Psoas muscle (tissue), 8 donors: ENCODE measurements around the gene SH3BP1. TPM values are rescaled to one million over a fixed set of nuclear protein-coding genes. Genes with fewer than 3 reads are reported as not detected.
A peak's percentile ranks its signal among the peaks of the same experiment; 100 is the strongest.
"Not testable (repeated sequence)": the region's sequence is repeated elsewhere in the genome, so short reads cannot be mapped to it uniquely, and the experiment has no call there.

Source experiments
- ATAC-seq, 4 donors: fragments of 200-7000 bp; cut with Tn5 transposase; one replicate each; pipeline ENCODE4 v1.9.1; 2020; ENCODE audit warnings: moderate library complexity in 3 of 4, mild to moderate bottlenecking in 2 of 4
- DNase-seq, 2 donors: peaks; one replicate each; pipeline ENCODE4 v3.0.0-alpha.2; 2020
- H3K27ac ChIP-seq: fragments of 200-600 bp; one replicate; pipeline ENCODE4 v1.8.0; 2022
- H3K27me3 ChIP-seq, 3 donors: fragments of 200-600 bp in 1 of 3; one replicate each; pipeline versions ENCODE4 v1.6.1 to v1.8.0; 2013 to 2022; ENCODE audit warnings: low read length in 2 of 3, mild to moderate bottlenecking in 2 of 3, moderate library complexity in 1 of 3; ENCODE audit not compliant: insufficient read depth in 3 of 3
- H3K36me3 ChIP-seq, 2 donors: fragments of 200-600 bp in 1 of 2; one replicate each; pipeline versions ENCODE4 v1.6.1 to v1.8.0; 2013 to 2022; ENCODE audit warnings: low read depth in 1 of 2, mild to moderate bottlenecking in 1 of 2, moderate library complexity in 1 of 2; ENCODE audit not compliant: insufficient read depth in 1 of 2
- H3K4me1 ChIP-seq: fragments of 200-600 bp; one replicate; pipeline ENCODE4 v1.8.0; 2022
- H3K4me3 ChIP-seq: fragments of 200-600 bp; one replicate; pipeline ENCODE4 v1.8.0; 2022; ENCODE audit warnings: mild to moderate bottlenecking
- H3K9me3 ChIP-seq: fragments of 200-600 bp; one replicate; pipeline ENCODE4 v1.8.0; 2022
- CTCF ChIP-seq: fragments of 200-600 bp; IDR thresholded peaks from one replicate; pipeline ENCODE4 v1.8.0; 2022; ENCODE audit warnings: antibody characterized with exemption
- WGBS, 3 donors: extraction: QIAGEN DNeasy Blood & Tissue Kit; methylation state at CpG; one replicate each; pipeline versions ENCODE4 v1.1.6 to v1.1.7; 2013; 5-methylcytosine and 5-hydroxymethylcytosine counted together
- intact Hi-C, 2 donors: fragments of 100-400 bp; cut with DNase I; formaldehyde crosslinking; loops; one replicate each; pipeline versions ENCODE4 v1.11.0 to v1.14.2; 2022
- polyA plus RNA-seq, 3 donors: library from polyadenylated mRNA; stranded (reverse); fragments of 200-250 nt; gene quantifications; one replicate each; pipeline ENCODE4 v1.2.3, GENCODE V29; 2013
- total RNA-seq, 4 donors: library from RNA; stranded (reverse); fragmentation: NEBNext Ultra II Directional in 2 of 4; extraction: Animal tissue kit (Norgen Biotek cat#: 25700) in 2 of 4; gene quantifications; one replicate each; pipeline versions ENCODE4 v1.2.1 to v1.2.4, GENCODE V29; 2021 to 2023
- donor health status: healthy with polysubstance abuse.
- donor health status: DM: no; HTN: no; CAD: no; lungs with moderate emphysema.
- donor health status: Bipolar disorder and iron deficiency.
- donor health status: healthy.
- donor health status: DM: yes; HTN: yes; CAD: no.
- donor health status: DM: no; HTN: no; CAD: no.
- donor health status: DM: no; HTN: no; CAD: no.
- donor health status: DM: yes; HTN: yes; CAD: no.

The SH3BP1 gene
- total and polyA plus RNA-seq, 7 donors, result 0.20 to 2.4 (median 1.4) TPM

- ATAC-seq, result peak; percentile 86 to 94 (median 90)
- Histone ChIP-seq H3K9me3 (no peaks in the 10 kb centered on the region), H3K4me1 (peaks cover 18% of the 10 kb centered on the region), H3K27ac (peak within 1 kb of the TSS; percentile 99), H3K36me3 (peaks cover 0 to 36% of the 10 kb centered on the region in 2 donors), H3K27me3 (no peaks in the 10 kb centered on the region), H3K4me3 (peak within 1 kb of the TSS; percentile 78)
- WGBS, 3 donors, result 2% methylated on average over 43 to 62 of the region's 62 CpGs
- no peak for TF ChIP-seq CTCF
- intact Hi-C loops, result loop anchor here in 1 of 2 donors (1.0 kb wide), 1 partner anchor 28 kb away; the partner anchor contains the start of gene PDXP
- DNase-seq, result peak; percentile 79 to 89
These were observed 46.8 kb downstream of the SH3BP1 start, which contains the start of gene NOL12 for GRCh38 chr22:37686002-37686982. TSS of gene NOL12 (plus strand) at chr22:37686343. CDS start at chr22:37686393, 50 bp downstream.

- Histone ChIP-seq H3K4me3 (no peak overlapping the region), H3K27me3 (no peaks in the 10 kb centered on the region), H3K36me3 (peaks cover 0 to 67% of the 10 kb centered on the region in 2 donors), H3K4me1 (peaks cover 20% of the 10 kb centered on the region), H3K27ac (no peak overlapping the region), H3K9me3 (no peaks in the 10 kb centered on the region)
- DNase-seq (no peak), ATAC-seq (no peak)
- TF ChIP-seq CTCF, result no peak
- intact Hi-C loops, result no loop called here
- WGBS, 3 donors, result 86 to 92% (median 89%) methylated on average over 7 of the region's 7 CpGs
These were observed 50.9 kb downstream of the SH3BP1 start for GRCh38 chr22:37690407-37690806.

GRCh38 chr22:37690901-37691504 lies 51.5 kb downstream of the SH3BP1 start:
- Histone ChIP-seq H3K4me1 (peaks cover 24% of the 10 kb centered on the region), H3K4me3 (no peak overlapping the region), H3K27me3 (no peaks in the 10 kb centered on the region), H3K27ac (no peak overlapping the region), H3K9me3 (no peaks in the 10 kb centered on the region), H3K36me3 (peaks cover 0 to 67% of the 10 kb centered on the region in 2 donors)
- intact Hi-C loops, result no loop called here
- TF ChIP-seq CTCF, result no peak
- DNase-seq (peak; percentile 33 to 79), ATAC-seq (peak; percentile 49 to 68 (median 55))
- WGBS, 3 donors, result 79 to 82% (median 81%) methylated on average over 18 of the region's 18 CpGs

GRCh38 chr22:37692627-37693285 lies 53.3 kb downstream of the SH3BP1 start:
- DNase-seq (no peak), ATAC-seq (no peak)
- intact Hi-C loops, result no loop called here
- no peak for TF ChIP-seq CTCF
- Histone ChIP-seq H3K4me1 (peaks cover 20% of the 10 kb centered on the region), H3K36me3 (peaks cover 0 to 65% of the 10 kb centered on the region in 2 donors), H3K9me3 (no peaks in the 10 kb centered on the region), H3K27ac (no peak overlapping the region), H3K4me3 (no peak overlapping the region), H3K27me3 (no peaks in the 10 kb centered on the region)
- 76 to 85% (median 76%) methylated on average over 15 of the region's 15 CpGs for WGBS, 3 donors

GRCh38 chr22:37694131-37694530 lies 54.7 kb downstream of the SH3BP1 start:
- intact Hi-C loops, H3K9me3 ChIP-seq, H3K4me3 ChIP-seq, DNase-seq, ATAC-seq, H3K27ac ChIP-seq, H3K27me3 ChIP-seq: not testable (repeated sequence)
- peaks cover 0 to 51% of the 10 kb centered on the region in 2 donors for H3K36me3 ChIP-seq
- 85 to 93% (median 89%) methylated on average over 6 to 7 of the region's 7 CpGs for WGBS, 3 donors
- H3K4me1 ChIP-seq, result peaks cover 12% of the 10 kb centered on the region

- peaks cover 0 to 31% of the 10 kb centered on the region in 2 donors for H3K36me3 ChIP-seq
- intact Hi-C loops, result loop anchor here (5.0 kb wide), 2 partner anchors 41 to 46 kb away; no protein-coding TSS in a partner anchor
- WGBS, 3 donors, result 15 to 21% (median 19%) methylated on average over 13 of the region's 13 CpGs
- ATAC-seq, H3K9me3 ChIP-seq, H3K27ac ChIP-seq, H3K27me3 ChIP-seq: not testable (repeated sequence)
- H3K4me3 ChIP-seq, result peak overlapping the region; percentile 38
- peaks cover 12% of the 10 kb centered on the region for H3K4me1 ChIP-seq
- peak in 1 of 2 donors; percentile 14 for DNase-seq
These were observed 56.8 kb downstream of the SH3BP1 start for GRCh38 chr22:37696260-37696656.
